Upper lobe of right lung (tissue), 1 donor: Measurements from ENCODE around the gene SLC66A1. TPM values are rescaled to one million over a fixed set of nuclear protein-coding genes. Genes with fewer than 3 reads are reported as not detected.

Experiments
- ATAC-seq: fragments of 200-7000 bp; cut with Tn5 transposase; one replicate; pipeline ENCODE4 v1.9.1; 2020; ENCODE audit warnings: mild to moderate bottlenecking, moderate library complexity
- DNase-seq: peaks from one replicate; pipeline ENCODE4 v3.0.0-alpha.2; 2020
- H3K27ac ChIP-seq: fragments of 200-600 bp; one replicate; pipeline ENCODE4 v1.8.0; 2022
- H3K27me3 ChIP-seq: fragments of 200-600 bp; one replicate; pipeline ENCODE4 v1.8.0; 2022; ENCODE audit warnings: mild to moderate bottlenecking
- H3K36me3 ChIP-seq: fragments of 200-600 bp; one replicate; pipeline ENCODE4 v1.8.0; 2022
- H3K4me1 ChIP-seq: fragments of 200-600 bp; one replicate; pipeline ENCODE4 v1.8.0; 2022
- H3K4me3 ChIP-seq: fragments of 200-600 bp; one replicate; pipeline ENCODE4 v1.8.0; 2022; ENCODE audit warnings: mild to moderate bottlenecking
- H3K9me3 ChIP-seq: fragments of 200-600 bp; one replicate; pipeline ENCODE4 v1.8.0; 2022
- intact Hi-C: fragments of 100-400 bp; cut with DNase I; formaldehyde crosslinking; loops from one replicate; pipeline ENCODE4 v1.11.0; 2022
- total RNA-seq: library from RNA; stranded (reverse); fragmentation: NEBNext Ultra II Directional; extraction: Animal tissue kit (Norgen Biotek cat#: 25700); gene quantifications from one replicate; pipeline ENCODE4 v1.2.1, GENCODE V29; 2021
- TF ChIP-seq, protein P1 (sequence below): fragments of 200-600 bp; IDR thresholded peaks from one replicate; pipeline ENCODE4 v1.8.0; 2022; ENCODE audit warnings: antibody characterized with exemption
- donor health status: DM: no; HTN: yes; CAD: no; lungs with severe emphysema.

Gene SLC66A1
- total RNA-seq, 1 donor from 2014 or later, result 20.9 TPM

DNA sequence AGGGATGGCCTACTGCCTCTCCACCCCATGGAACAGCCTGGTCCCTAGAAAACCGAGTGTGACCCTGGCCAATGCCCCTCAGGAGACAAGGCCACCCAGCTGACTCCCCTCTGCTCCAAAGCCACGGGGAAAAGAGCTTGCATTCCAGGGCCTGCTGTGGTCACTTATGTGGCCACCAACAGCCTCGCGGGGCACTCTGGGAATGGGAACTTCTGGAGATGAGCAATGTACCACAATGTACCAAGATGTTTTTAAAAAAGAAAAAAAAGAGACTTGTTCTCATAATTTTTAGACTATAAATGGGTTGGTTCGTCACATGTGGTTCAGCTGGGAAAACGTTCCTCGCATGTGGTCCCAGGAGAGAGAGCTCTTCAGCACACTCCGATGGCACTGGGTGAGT is 62.8 kb downstream of the SLC66A1 start:
- peaks cover 71% of the 10 kb centered on the region for H3K36me3 ChIP-seq
- ATAC-seq, result no peak
- H3K27ac ChIP-seq, result no peak overlapping the region
- H3K4me3 ChIP-seq, result no peak overlapping the region
- TF ChIP-seq, protein P1, sequence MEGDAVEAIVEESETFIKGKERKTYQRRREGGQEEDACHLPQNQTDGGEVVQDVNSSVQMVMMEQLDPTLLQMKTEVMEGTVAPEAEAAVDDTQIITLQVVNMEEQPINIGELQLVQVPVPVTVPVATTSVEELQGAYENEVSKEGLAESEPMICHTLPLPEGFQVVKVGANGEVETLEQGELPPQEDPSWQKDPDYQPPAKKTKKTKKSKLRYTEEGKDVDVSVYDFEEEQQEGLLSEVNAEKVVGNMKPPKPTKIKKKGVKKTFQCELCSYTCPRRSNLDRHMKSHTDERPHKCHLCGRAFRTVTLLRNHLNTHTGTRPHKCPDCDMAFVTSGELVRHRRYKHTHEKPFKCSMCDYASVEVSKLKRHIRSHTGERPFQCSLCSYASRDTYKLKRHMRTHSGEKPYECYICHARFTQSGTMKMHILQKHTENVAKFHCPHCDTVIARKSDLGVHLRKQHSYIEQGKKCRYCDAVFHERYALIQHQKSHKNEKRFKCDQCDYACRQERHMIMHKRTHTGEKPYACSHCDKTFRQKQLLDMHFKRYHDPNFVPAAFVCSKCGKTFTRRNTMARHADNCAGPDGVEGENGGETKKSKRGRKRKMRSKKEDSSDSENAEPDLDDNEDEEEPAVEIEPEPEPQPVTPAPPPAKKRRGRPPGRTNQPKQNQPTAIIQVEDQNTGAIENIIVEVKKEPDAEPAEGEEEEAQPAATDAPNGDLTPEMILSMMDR, result no peak
- H3K4me1 ChIP-seq, result peaks cover 21% of the 10 kb centered on the region
- no peak for DNase-seq
- H3K9me3 ChIP-seq, result no peaks in the 10 kb centered on the region
- intact Hi-C loops, result no loop called here
- H3K27me3 ChIP-seq, result no peaks in the 10 kb centered on the region

DNA sequence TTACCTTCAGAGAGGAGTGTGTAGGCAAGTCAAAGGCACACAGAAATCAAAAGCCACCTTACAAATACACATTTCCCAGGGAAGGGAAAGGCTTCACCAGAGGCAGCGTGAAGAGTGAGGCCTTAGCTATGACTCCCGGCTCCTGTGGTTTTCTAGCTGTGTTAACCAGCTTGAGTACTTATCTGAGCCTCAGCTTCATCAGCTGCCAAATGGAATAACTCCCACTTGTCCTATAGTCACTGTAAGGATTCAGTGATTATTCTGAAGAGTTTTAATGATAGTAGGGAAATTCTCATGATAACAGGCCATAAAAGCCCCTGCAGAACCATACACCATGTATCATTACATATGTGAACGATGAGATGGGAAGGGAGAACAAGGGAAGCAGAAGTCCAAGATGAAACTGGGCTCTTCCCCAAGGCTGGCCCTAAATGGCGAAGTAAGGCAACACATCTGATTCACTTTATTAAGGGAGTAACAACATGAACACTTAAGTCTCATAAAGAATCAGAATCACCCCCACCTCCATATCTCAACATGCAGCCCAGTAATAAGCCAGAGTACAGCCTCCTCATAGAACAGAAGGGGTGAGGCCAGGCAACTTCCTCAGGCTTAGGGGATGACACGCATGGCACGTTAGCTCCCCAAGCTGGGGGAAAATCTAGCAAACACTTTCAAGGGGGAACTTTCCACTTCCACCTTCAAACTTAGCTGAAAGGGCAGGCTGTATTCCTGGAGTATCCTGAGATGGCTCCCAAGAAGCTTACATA is 63.7 kb downstream of the SLC66A1 start:
- intact Hi-C loops, result no loop called here
- DNase-seq, result no peak
- TF ChIP-seq, protein P1, result no peak
- peaks cover 80% of the 10 kb centered on the region for H3K36me3 ChIP-seq
- H3K4me3 ChIP-seq, result no peak overlapping the region
- no peaks in the 10 kb centered on the region for H3K27me3 ChIP-seq
- no peak for ATAC-seq
- H3K4me1 ChIP-seq, result peaks cover 17% of the 10 kb centered on the region
- no peak overlapping the region for H3K27ac ChIP-seq
- H3K9me3 ChIP-seq, result no peaks in the 10 kb centered on the region

DNA sequence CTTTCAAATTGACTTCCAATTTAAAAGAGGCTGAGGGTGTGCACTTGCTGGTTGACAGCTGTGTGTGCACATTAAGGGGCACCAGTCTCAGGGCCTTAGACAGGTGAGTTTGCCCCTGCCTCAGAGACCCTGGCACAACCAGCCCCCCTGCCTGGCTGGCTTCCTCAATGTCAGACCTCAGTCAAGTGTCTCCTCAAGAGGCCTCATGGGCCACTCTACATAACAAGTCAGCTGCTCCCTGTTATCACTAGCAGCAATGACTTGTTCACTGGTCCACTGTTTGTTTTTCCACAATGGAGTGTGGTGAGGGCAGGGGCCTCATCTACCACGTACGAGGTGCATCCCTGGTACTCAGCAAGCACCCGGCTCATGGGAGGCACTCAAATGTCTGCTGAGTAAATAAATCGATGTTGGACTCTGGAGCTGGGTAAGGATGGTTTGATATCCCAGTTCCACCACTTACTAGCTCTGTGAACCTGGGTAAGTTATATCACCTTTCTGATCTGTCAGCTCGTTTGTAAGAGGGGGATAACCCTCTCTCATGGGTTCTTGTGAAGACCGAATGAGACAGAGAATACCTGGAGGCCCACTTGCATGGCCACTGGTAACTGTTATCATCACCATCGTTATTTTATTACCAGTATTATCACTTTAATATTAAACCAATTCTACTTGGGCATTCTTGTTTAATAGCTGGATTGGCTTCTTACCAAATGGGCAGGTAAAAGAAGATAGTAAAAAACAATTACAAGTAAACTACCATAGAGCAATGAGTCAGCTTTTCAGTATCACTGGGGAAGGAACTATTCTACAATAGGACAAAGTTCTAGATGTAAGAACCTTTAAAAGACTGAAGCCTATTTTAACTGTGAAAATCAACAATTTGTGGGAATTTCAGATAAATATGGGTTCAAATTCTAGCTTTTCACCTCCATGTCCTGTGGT is 64.6 kb downstream of the SLC66A1 start:
- no peak overlapping the region for H3K4me3 ChIP-seq
- peaks cover 14% of the 10 kb centered on the region for H3K4me1 ChIP-seq
- no peaks in the 10 kb centered on the region for H3K27me3 ChIP-seq
- TF ChIP-seq, protein P1, result no peak
- no peaks in the 10 kb centered on the region for H3K9me3 ChIP-seq
- intact Hi-C loops, result no loop called here
- no peak overlapping the region for H3K27ac ChIP-seq
- H3K36me3 ChIP-seq, result peaks cover 78% of the 10 kb centered on the region
- no peak for ATAC-seq
- no peak for DNase-seq

DNA sequence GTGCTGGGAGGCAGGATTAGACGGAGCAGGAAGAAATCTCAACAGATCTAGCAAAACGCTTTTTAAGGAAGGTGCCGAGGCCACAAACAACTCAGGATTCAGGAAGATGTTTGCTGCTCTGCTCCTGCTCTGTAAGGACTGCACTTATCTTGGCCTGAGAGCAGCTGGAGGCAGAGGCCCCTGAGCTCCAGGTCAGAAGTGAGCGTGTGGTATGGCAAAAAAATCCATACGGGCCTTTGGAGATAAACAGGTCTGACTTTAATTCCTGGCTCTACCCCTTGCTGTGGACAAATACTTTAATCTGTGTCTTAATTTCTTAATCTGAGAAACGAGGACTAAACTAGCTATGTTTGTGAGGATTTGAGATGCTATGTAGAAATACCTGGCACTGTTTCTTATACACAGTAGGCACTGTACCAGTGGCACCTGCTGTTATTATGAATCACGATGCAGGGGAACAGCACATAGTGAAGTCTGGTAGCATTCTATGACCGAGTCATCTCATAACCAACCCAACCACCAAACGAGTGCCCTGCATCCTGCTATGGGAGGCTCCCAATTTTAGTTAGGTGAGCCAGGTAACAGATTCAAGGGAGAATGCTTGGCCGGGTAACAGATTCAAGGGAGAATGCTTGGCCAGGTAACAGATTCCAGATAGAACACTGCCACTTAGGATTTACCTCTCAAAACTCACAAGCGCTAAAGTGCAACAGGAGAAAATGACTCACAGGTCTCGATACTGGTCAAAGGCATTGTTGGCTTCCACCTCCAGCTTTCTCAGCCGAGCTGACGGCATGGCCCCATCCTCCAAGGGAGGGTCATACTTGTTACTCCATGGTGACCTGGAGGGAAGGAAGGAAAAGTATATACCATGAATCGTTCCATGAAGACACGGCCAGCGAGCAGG is 65.9 kb downstream of the SLC66A1 start:
- TF ChIP-seq, protein P1, result no peak
- DNase-seq (no peak), ATAC-seq (no peak)
- Histone ChIP-seq H3K4me1 (peaks cover 8% of the 10 kb centered on the region), H3K4me3 (no peak overlapping the region), H3K36me3 (peaks cover 75% of the 10 kb centered on the region), H3K9me3 (no peaks in the 10 kb centered on the region), H3K27me3 (no peaks in the 10 kb centered on the region), H3K27ac (no peak overlapping the region)
- intact Hi-C loops, result no loop called here

Other genes with a start within 250 kb of the SLC66A1 start
- 110 TPM for gene UBR4, start 102.1 kb upstream of the SLC66A1 start, total RNA-seq
- gene EMC1, start 60.8 kb upstream of the SLC66A1 start, total RNA-seq, result 38.7 TPM
- gene MRTO4, start 60.5 kb upstream of the SLC66A1 start, total RNA-seq, result 27.3 TPM
- gene AKR7A3, start 23.6 kb upstream of the SLC66A1 start, total RNA-seq, result 0.43 TPM
- 39.1 TPM for gene AKR7A2, start 182 bp upstream of the SLC66A1 start, total RNA-seq
- 237 TPM for gene CAPZB, start 173.2 kb downstream of the SLC66A1 start, total RNA-seq